ENCODE results near the gene ANKRD27. TPM values are rescaled to one million over a fixed set of nuclear protein-coding genes. Genes with fewer than 3 reads are reported as not detected.
A peak's percentile ranks its signal among the peaks of the same experiment; 100 is the strongest.
"Not testable (repeated sequence)": the region's sequence is repeated elsewhere in the genome, so short reads cannot be mapped to it uniquely, and the experiment has no call there.

Gene ANKRD27
- polyA plus RNA-seq, 4 donors = 11.2 to 24.0 (median 13.5) TPM

DNA sequence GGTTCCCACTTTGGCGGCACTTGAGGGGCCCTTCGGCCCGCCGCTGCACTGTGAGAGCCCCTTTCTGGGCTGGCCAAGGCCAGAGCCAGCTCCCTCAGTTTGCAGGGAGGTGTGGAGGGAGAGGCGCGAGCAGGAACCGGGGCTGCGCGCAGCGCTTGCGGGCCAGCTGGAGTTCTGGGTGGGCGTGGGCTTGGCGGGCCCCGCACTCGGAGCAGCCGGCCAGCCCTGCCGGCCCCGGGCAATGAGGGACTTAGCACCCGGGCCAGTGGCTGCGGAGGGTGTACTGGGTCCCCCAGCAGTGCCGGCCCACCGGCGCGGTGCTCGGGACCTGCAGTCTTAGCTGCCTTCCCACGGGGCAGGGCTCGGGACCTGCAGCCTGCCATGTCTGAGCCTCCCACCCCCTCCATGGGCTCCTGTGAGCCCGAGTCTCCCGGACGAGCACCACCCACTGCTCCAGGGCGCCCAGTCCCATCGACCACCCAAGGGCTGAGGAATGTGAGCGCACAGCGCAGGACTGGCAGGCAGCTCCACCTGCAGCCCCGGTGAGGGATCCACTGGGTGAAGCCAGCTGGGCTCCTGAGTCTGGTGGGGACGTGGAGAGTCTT is 103.4 kb downstream of the ANKRD27 start:
- H3K27me3 ChIP-seq (ENCODE audit: control insufficient read depth in 3 of 3, insufficient read depth in 3 of 3, low read length in 3 of 3); H3K9me3 ChIP-seq (ENCODE audit: control insufficient read depth in 2 of 2, insufficient read depth in 1 of 2, low read depth in 1 of 2, low read length in 1 of 2); H3K27ac ChIP-seq (ENCODE audit: low read depth in 1 of 3, low read length in 2 of 3); H3K36me3 ChIP-seq (ENCODE audit: control insufficient read depth in 3 of 3, insufficient read depth in 2 of 3, low read depth in 1 of 3, low read length in 3 of 3); FAIRE-seq; H3K4me3 ChIP-seq (ENCODE audit: low read depth in 1 of 3, low read length in 3 of 3); DNase-seq; H3K4me1 ChIP-seq (ENCODE audit: control insufficient read depth in 3 of 3, insufficient read depth in 2 of 3, low read depth in 1 of 3, low read length in 2 of 3): not testable (repeated sequence)
- WGBS, 3 donors = 79 to 86% (median 83%) methylated on average over 10 to 36 of the region's 36 CpGs

DNA sequence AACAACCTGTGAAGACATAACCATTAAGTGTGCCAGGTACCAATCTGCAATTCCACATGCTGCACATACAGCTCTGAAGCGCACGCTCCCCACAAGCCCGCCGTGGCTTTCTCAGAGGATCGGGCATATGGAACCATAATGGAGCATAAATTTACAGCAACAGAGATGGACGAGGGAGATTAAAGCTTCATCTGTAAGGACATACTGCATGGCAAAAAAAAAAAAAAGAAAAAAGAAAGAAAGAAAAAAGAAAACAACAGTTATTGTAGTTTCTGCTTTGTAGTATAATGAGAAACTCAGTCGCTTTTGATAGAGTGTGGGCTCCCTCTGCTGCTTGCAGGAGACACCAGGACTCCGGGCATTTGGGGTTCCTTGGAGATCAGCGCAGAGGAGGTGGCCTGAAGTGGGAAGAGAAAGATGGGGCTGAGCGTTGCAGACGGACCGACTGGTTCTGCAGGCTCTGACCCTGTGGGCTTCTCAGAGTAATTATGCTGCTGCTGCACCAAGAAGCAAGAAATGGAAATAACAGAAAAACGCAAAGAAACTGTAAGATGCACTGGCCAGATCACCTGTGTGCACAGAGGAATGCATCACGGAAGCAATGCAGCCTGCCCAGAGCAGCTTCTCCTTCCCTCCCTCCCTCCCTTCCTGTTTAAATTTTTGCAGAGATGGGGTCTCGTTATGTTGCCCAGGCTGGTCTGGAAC is 104.7 kb downstream of the ANKRD27 start:
- H3K27me3 ChIP-seq (ENCODE audit: control insufficient read depth in 3 of 3, insufficient read depth in 3 of 3, low read length in 3 of 3) = peaks cover 0 to 2% (median 0%) of the 10 kb centered on the region in 3 donors
- H3K9me3 ChIP-seq (ENCODE audit: control insufficient read depth in 2 of 2, insufficient read depth in 1 of 2, low read depth in 1 of 2, low read length in 1 of 2) = no peaks in the 10 kb centered on the region
- no peaks in the 10 kb centered on the region for H3K4me1 ChIP-seq (ENCODE audit: control insufficient read depth in 3 of 3, insufficient read depth in 2 of 3, low read depth in 1 of 3, low read length in 2 of 3)
- 30 to 35% (median 31%) methylated on average over 15 of the region's 15 CpGs for WGBS, 3 donors
- H3K36me3 ChIP-seq (ENCODE audit: control insufficient read depth in 3 of 3, insufficient read depth in 2 of 3, low read depth in 1 of 3, low read length in 3 of 3) = no peaks in the 10 kb centered on the region
- DNase-seq (peak; percentile 57 to 66), FAIRE-seq (no peak)
- no peak overlapping the region for H3K27ac ChIP-seq (ENCODE audit: low read depth in 1 of 3, low read length in 2 of 3)
- no peak overlapping the region for H3K4me3 ChIP-seq (ENCODE audit: low read depth in 1 of 3, low read length in 3 of 3)

DNA sequence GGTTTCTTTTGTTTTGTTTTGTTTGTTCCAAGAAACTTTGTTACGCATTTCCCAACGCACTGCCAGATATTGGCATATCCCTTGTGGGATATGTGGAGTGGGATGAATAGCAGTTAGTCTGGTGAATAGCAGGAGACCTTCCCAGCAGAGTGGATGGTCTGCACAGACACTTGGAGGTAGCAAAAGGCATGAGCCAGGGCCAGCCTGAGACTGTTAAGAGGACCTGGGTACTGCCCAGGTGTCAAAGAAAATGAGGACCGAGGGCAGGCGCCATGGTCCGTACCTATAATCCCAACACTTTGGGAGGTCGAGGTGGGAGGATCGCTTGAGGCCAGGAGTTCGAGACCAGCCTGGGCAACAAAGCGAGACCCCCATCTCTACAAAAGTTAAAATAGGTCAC is 107.5 kb downstream of the ANKRD27 start:
- DNase-seq (no peak), FAIRE-seq (no peak)
- no peaks in the 10 kb centered on the region for H3K27me3 ChIP-seq (ENCODE audit: control insufficient read depth in 3 of 3, insufficient read depth in 3 of 3, low read length in 3 of 3)
- H3K36me3 ChIP-seq (ENCODE audit: control insufficient read depth in 3 of 3, insufficient read depth in 2 of 3, low read depth in 1 of 3, low read length in 3 of 3) = no peaks in the 10 kb centered on the region
- 91 to 93% (median 92%) methylated on average over 9 of the region's 9 CpGs for WGBS, 3 donors
- no peaks in the 10 kb centered on the region for H3K4me1 ChIP-seq (ENCODE audit: control insufficient read depth in 3 of 3, insufficient read depth in 2 of 3, low read depth in 1 of 3, low read length in 2 of 3)
- H3K27ac ChIP-seq (ENCODE audit: low read depth in 1 of 3, low read length in 2 of 3) = no peak overlapping the region
- no peak overlapping the region for H3K4me3 ChIP-seq (ENCODE audit: low read depth in 1 of 3, low read length in 3 of 3)
- H3K9me3 ChIP-seq (ENCODE audit: control insufficient read depth in 2 of 2, insufficient read depth in 1 of 2, low read depth in 1 of 2, low read length in 1 of 2) = no peaks in the 10 kb centered on the region

DNA sequence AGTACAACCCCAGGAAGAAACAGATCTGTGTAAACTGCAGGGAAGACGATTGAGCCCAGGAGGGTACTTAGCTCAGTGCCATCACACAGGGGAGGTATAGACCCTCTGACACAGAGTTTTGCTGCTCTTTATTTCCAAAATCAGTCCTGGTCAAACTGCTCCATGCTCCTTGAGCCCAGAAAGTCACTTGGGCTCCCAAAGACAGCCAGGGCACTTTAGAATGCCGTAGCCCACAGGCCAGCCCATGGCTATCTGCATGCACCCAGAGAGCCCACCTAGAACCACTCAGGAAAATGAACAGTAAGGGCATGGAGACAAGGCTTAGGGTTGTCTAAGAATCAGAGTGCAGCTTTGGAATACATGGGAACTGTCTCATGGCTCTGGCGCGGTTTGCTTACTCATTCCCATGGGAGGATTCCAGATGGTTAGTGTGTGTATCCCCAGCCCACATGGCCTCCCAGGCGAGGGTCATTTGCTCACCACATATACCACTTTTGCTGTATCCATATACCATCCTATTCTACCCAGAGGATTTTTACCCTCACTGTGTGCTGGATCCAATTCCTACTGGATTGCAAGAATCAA is 108.6 kb downstream of the ANKRD27 start:
- Histone ChIP-seq H3K4me1 (ENCODE audit: control insufficient read depth in 3 of 3, insufficient read depth in 2 of 3, low read depth in 1 of 3, low read length in 2 of 3) (no peaks in the 10 kb centered on the region), H3K4me3 (ENCODE audit: low read depth in 1 of 3, low read length in 3 of 3) (no peak overlapping the region), H3K27ac (ENCODE audit: low read depth in 1 of 3, low read length in 2 of 3) (no peak overlapping the region), H3K27me3 (ENCODE audit: control insufficient read depth in 3 of 3, insufficient read depth in 3 of 3, low read length in 3 of 3) (no peaks in the 10 kb centered on the region), H3K36me3 (ENCODE audit: control insufficient read depth in 3 of 3, insufficient read depth in 2 of 3, low read depth in 1 of 3, low read length in 3 of 3) (no peaks in the 10 kb centered on the region), H3K9me3 (ENCODE audit: control insufficient read depth in 2 of 2, insufficient read depth in 1 of 2, low read depth in 1 of 2, low read length in 1 of 2) (no peaks in the 10 kb centered on the region)
- no peak for DNase-seq
- 65 to 87% (median 82%) methylated on average over 5 of the region's 5 CpGs for WGBS, 3 donors
- no peak for FAIRE-seq

DNA sequence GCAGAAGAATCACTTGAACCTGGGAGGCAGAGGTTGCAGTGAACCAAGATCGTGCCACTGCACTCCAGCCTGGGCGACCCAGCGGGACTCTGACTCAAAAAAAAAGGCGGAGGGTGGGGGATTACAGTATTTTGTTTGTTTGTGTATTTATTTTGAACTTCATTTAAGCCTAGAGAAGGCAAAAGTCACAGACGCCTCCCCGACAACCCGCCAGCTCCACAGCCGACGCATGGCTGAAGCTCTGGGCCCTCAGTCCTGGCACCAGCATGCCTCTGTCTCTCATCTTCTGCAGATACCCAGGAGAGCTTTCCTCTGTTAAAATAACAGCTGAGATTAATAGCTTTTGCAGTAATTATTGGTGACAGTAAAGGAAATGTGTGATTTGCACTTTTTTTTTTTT is 111.2 kb downstream of the ANKRD27 start:
- FAIRE-seq = no peak
- Histone ChIP-seq H3K4me3 (ENCODE audit: low read depth in 1 of 3, low read length in 3 of 3) (no peak overlapping the region), H3K36me3 (ENCODE audit: control insufficient read depth in 3 of 3, insufficient read depth in 2 of 3, low read depth in 1 of 3, low read length in 3 of 3) (no peaks in the 10 kb centered on the region), H3K4me1 (ENCODE audit: control insufficient read depth in 3 of 3, insufficient read depth in 2 of 3, low read depth in 1 of 3, low read length in 2 of 3) (no peaks in the 10 kb centered on the region), H3K9me3 (ENCODE audit: control insufficient read depth in 2 of 2, insufficient read depth in 1 of 2, low read depth in 1 of 2, low read length in 1 of 2) (no peaks in the 10 kb centered on the region), H3K27me3 (ENCODE audit: control insufficient read depth in 3 of 3, insufficient read depth in 3 of 3, low read length in 3 of 3) (no peaks in the 10 kb centered on the region), H3K27ac (ENCODE audit: low read depth in 1 of 3, low read length in 2 of 3) (no peak overlapping the region)
- WGBS, 3 donors = 89 to 93% (median 93%) methylated on average over 9 of the region's 9 CpGs
- no peak for DNase-seq

DNA sequence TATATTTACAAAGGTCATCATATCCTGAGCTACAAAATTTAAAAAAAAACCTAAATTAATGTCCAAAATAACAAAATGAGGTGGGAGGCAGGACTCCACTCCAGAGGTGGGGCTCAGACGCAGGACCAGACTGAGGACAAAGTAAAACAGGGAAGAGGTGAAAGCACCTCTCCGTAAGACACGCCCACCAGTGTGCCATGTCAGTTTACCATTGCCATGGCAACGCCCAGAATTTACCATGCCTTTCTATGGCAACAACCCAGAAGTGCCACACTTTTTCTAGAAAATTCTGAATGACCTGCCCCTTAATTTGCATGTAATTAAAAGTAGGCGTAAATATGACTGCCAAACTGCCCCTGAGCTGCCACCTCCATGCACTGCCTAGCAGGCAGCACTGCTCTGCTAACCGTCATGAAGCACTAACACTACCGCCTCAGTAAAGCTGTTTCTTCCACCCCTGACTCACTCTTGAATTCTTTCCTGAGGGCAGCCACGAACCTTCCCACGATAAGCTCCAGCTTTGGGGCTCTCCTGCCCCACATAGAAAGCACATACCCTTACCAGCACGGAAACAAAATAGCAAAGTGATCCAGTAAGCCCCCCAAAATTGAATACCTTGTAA is 116.3 kb downstream of the ANKRD27 start:
- DNase-seq = no peak

DNA sequence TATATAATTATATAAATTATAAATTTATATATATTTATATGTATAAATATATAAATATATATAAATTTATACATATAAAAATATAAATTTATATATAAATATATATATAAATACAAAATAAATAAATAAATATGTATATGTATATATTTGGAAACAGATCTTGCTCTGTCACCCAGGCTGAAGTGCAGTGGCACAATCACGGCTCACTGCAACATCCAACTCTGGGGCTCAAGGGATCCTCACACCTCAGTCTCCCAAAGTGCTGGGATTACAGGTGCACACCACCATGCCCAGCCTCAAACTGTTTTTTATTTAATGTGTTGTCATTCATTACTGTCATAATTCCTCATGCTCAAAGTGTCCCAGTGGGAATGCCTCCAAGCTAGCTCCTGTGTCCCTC is 119.2 kb downstream of the ANKRD27 start:
- FAIRE-seq = no peak

More for the DNA sequence above, 116.3 kb downstream of the ANKRD27 start:
- no peaks in the 10 kb centered on the region for H3K4me1 ChIP-seq (ENCODE audit: control insufficient read depth in 3 of 3, insufficient read depth in 2 of 3, low read depth in 1 of 3, low read length in 2 of 3)
- no peaks in the 10 kb centered on the region for H3K36me3 ChIP-seq (ENCODE audit: control insufficient read depth in 3 of 3, insufficient read depth in 2 of 3, low read depth in 1 of 3, low read length in 3 of 3)
- H3K4me3 ChIP-seq (ENCODE audit: low read depth in 1 of 3, low read length in 3 of 3) = no peak overlapping the region
- no peak for FAIRE-seq
- H3K9me3 ChIP-seq (ENCODE audit: control insufficient read depth in 2 of 2, insufficient read depth in 1 of 2, low read depth in 1 of 2, low read length in 1 of 2) = no peaks in the 10 kb centered on the region
- H3K27ac ChIP-seq (ENCODE audit: low read depth in 1 of 3, low read length in 2 of 3) = no peak overlapping the region
- H3K27me3 ChIP-seq (ENCODE audit: control insufficient read depth in 3 of 3, insufficient read depth in 3 of 3, low read length in 3 of 3) = no peaks in the 10 kb centered on the region
- 60 to 64% (median 63%) methylated on average over 10 of the region's 10 CpGs for WGBS, 3 donors

DNA sequence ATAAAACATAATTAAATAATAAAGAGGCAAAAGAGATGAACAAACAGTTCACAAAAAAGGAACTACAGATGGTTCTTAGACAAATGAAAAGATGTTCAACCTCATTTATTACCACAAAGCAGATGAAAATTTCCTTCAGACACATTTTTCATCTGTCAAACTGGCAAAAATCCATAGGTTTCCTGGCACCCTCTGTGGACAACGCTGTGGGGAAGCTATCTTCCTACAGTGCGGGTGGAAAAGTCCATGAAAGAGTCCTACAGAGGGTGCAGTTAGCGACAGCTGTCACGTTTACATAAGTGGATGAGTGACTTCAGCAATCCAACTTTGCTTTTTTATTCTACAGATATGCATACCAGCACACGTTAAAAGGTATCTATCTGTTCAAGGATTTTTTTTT is 124.3 kb downstream of the ANKRD27 start:
- no peaks in the 10 kb centered on the region for H3K27me3 ChIP-seq (ENCODE audit: control insufficient read depth in 3 of 3, insufficient read depth in 3 of 3, low read length in 3 of 3)
- no peak overlapping the region for H3K4me3 ChIP-seq (ENCODE audit: low read depth in 1 of 3, low read length in 3 of 3)
- FAIRE-seq (no peak), DNase-seq (no peak)
- 47 to 61% (median 56%) methylated on average over 5 of the region's 5 CpGs for WGBS, 3 donors
- no peaks in the 10 kb centered on the region for H3K4me1 ChIP-seq (ENCODE audit: control insufficient read depth in 3 of 3, insufficient read depth in 2 of 3, low read depth in 1 of 3, low read length in 2 of 3)
- no peaks in the 10 kb centered on the region for H3K9me3 ChIP-seq (ENCODE audit: control insufficient read depth in 2 of 2, insufficient read depth in 1 of 2, low read depth in 1 of 2, low read length in 1 of 2)
- no peaks in the 10 kb centered on the region for H3K36me3 ChIP-seq (ENCODE audit: control insufficient read depth in 3 of 3, insufficient read depth in 2 of 3, low read depth in 1 of 3, low read length in 3 of 3)
- H3K27ac ChIP-seq (ENCODE audit: low read depth in 1 of 3, low read length in 2 of 3) = no peak overlapping the region

More for the DNA sequence above, 119.2 kb downstream of the ANKRD27 start:
- H3K4me3 ChIP-seq (ENCODE audit: low read depth in 1 of 3, low read length in 3 of 3) = no peak overlapping the region
- no peak for DNase-seq
- H3K4me1 ChIP-seq (ENCODE audit: control insufficient read depth in 3 of 3, insufficient read depth in 2 of 3, low read depth in 1 of 3, low read length in 2 of 3) = no peaks in the 10 kb centered on the region
- H3K9me3 ChIP-seq (ENCODE audit: control insufficient read depth in 2 of 2, insufficient read depth in 1 of 2, low read depth in 1 of 2, low read length in 1 of 2) = no peaks in the 10 kb centered on the region
- 53 to 96% (median 90%) methylated on average over 1 of the region's 1 CpG for WGBS, 3 donors
- H3K27ac ChIP-seq (ENCODE audit: low read depth in 1 of 3, low read length in 2 of 3) = no peak overlapping the region
- no peaks in the 10 kb centered on the region for H3K36me3 ChIP-seq (ENCODE audit: control insufficient read depth in 3 of 3, insufficient read depth in 2 of 3, low read depth in 1 of 3, low read length in 3 of 3)
- H3K27me3 ChIP-seq (ENCODE audit: control insufficient read depth in 3 of 3, insufficient read depth in 3 of 3, low read length in 3 of 3) = no peaks in the 10 kb centered on the region

All from small intestine (tissue), 7 donors.